ENCODE data around the gene MAGI3.
A peak's percentile ranks its signal among the peaks of the same experiment; 100 is the strongest.
"Not testable (repeated sequence)": the region's sequence is repeated elsewhere in the genome, so short reads cannot be mapped to it uniquely, and the experiment has no call there.

Gene MAGI3

GRCh38 chr1:113517346-113517745 is 127.0 kb downstream of the MAGI3 start:
- no peak for DNase-seq (ENCODE audit: low spot score)

GRCh38 chr1:113517983-113518382 is 127.7 kb downstream of the MAGI3 start:
- no peak for DNase-seq (ENCODE audit: low spot score)

DNA sequence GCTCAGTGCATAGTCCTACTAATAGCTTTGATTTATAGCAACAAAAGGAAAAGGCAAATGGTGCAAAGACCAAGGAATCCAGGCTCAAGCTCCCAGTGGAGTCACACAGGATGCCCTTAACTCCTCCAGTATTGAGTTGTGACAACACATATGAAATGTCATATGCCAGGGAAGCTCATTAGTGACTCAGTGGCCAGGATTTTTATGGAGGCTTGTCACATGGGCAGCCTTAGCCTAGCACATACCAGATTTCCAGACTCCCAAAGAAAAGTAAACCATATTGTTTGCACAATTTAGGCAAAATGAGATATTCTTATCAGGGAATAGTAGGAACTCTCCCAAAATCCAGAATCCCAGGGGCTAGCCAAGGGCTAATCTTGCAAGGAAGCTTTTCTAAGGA is 129.2 kb downstream of the MAGI3 start:
- peak; percentile 21 for DNase-seq (ENCODE audit: low spot score)

GRCh38 chr1:113530021-113530420 is 139.7 kb downstream of the MAGI3 start:
- no peak for DNase-seq (ENCODE audit: low spot score)

DNA sequence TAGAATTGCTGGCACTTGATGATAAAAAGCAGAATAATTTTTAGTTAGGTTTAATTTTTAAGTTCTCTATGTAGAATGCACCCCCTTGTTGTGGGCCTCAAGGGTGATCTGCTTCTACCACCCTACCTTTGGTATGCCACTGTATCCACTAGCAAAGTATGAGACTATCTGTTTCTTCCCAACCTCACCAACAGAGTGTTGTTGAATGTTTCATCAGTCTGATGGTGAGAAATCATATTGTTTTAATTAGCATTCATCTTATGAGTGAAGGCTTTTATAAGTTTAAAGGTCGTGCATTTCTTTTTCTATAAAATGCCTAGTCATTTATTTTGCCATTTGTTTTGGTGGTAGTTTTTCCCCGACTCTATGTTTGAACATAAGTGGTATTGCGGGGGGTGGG is 141.0 kb downstream of the MAGI3 start:
- DNase-seq (ENCODE audit: low spot score), result no peak

- no peak for DNase-seq (ENCODE audit: low spot score)
Measured at GRCh38 chr1:113533061-113533460, 142.7 kb downstream of the MAGI3 start.

GRCh38 chr1:113534130-113534817 is 144.0 kb downstream of the MAGI3 start:
- peak; percentile 17 for DNase-seq (ENCODE audit: low spot score)

DNA sequence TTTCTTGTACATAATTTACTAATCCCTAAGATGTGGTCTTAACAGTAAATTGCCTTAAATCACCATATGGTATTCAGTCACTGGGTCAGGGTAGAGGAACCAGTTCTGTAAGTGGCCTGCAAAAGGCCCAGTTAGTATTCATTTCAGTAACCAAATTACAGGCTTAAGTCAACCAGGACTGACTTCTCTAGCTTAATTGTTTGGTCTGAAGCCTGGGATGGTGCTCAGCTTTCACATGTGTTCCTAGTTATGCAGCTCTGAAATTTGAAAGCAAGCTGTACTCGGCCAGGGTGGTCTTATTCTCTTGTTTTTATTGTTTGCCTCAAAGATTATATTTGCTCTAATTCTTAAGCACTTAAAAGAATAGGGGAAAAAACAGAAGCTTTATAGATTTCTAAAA is 144.6 kb downstream of the MAGI3 start:
- no peak for DNase-seq (ENCODE audit: low spot score)

GRCh38 chr1:113536182-113536780 is 146.0 kb downstream of the MAGI3 start:
- no peak for DNase-seq (ENCODE audit: low spot score)

DNA sequence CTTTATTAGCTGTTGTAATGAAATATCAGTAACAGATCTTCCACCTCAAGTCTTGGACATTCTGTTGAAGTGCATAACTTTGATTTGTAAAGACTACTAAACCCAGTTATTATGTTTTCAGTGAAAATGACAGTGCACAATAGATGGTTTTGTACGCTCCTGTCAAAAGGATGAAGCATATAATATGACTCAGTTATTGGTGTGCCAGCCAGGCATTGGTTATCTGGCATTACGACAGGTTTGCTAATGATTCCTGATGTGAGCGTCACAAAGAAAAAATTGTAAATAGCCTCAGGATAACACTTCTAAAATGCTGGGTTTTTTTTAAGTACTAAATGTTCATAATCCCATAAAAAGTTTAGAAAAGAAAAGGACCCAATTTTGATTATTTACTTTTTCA is 147.9 kb downstream of the MAGI3 start:
- no peak for DNase-seq (ENCODE audit: low spot score)

- no peak for DNase-seq (ENCODE audit: low spot score)
Measured at GRCh38 chr1:113540335-113540734, 150.0 kb downstream of the MAGI3 start.

DNA sequence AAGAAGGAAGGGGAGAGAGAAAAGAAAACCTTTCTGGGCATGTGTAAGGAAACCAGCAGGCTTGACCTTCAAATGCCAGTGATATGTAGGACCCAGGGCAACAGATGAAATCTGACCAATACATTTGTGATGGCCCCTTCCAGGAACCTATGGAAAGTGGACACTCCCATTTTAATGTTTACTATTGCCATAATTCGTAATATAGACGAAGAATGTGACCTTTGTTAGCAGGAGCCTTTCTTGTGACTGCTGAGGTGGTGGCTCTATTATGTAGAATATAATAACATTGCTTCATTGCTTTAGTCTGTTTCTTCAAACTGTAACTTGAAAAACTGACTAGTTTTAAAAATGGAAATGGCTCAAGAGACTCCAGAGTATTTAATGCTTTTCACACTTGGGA is 150.8 kb downstream of the MAGI3 start:
- no peak for DNase-seq (ENCODE audit: low spot score)

DNA sequence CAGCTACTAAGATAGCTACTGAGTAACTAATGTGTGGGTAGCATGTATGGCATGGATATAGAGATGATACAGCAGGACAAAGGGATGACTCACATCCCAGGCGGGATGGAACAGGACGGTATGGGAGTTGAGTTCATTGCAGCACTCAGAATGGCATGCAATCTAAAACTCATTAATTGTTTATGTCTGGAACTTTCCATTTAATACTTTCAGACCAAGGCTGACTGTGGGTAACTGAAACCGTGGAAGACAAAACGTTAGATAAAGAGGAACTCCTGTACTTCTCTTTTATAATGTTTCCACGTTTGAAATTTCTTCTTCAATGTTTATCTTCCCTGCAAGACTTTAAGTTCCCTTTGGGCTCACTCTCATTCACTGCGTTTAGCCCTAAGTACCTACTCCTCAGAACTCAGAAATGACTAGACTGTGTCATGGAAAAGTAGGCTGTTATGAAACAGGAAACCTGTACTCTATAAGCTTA is 151.9 kb downstream of the MAGI3 start:
- peak; percentile 38 for DNase-seq (ENCODE audit: low spot score)

DNA sequence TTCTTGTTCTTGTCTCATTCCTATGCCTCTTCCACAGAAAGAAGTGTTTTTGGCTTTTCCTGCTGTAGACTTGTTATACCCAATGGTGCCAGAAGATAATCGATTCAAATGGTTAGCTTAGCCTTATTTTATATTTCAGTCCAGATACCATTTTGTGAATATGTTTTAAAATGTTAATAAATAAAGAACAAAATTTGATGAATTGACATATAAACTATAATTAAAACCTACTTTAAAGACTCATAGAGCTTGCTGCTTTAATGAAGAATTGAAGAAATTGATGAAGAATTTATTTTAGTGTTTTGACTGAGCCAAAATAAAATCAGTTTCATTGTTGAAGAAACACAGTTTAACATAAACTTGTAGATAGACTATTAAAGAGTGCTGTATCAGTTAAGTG is 152.8 kb downstream of the MAGI3 start:
- no peak for DNase-seq (ENCODE audit: low spot score)

DNA sequence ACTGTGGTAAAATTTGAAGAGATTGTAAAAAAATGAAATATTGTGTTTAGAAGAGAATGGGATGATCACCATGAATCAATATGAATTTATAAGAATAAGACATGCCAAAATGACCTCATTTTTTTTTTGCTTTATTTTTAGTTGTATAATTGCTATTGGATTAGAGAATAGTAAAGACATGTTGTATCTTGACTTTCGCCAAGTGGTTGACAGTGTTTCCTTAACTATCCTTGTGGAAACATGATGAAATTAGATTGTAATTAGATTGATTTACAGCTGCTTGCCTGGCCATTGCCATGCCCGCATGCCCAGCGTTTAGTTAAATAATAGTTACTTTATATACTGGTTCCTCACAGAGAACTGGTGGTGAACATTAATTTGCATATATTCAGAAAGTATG is 154.9 kb downstream of the MAGI3 start:
- DNase-seq (ENCODE audit: low spot score), result no peak

GRCh38 chr1:113545626-113546025 is 155.3 kb downstream of the MAGI3 start:
- no peak for DNase-seq (ENCODE audit: low spot score)

DNA sequence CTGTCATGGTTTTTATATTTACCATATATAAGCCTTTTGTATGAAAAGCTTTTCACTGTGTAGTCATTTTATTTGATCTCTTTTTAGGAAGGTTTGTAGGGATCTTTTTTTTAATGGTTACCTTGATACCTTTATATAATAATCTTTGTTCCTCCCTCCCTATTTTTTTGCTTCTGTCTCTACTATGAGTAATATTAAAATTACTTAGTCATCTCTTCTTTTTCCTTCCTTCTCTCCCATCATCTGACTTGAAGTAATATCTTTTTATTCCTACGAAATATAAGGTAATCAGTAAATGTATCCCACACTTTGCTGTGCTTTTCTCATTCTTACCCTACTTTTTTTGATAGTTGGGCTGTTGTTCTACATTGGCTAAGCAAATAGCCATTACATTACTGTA is 161.4 kb downstream of the MAGI3 start:
- no peak for DNase-seq (ENCODE audit: low spot score)

GRCh38 chr1:113552244-113552643 is 161.9 kb downstream of the MAGI3 start:
- no peak for DNase-seq (ENCODE audit: low spot score)

DNA sequence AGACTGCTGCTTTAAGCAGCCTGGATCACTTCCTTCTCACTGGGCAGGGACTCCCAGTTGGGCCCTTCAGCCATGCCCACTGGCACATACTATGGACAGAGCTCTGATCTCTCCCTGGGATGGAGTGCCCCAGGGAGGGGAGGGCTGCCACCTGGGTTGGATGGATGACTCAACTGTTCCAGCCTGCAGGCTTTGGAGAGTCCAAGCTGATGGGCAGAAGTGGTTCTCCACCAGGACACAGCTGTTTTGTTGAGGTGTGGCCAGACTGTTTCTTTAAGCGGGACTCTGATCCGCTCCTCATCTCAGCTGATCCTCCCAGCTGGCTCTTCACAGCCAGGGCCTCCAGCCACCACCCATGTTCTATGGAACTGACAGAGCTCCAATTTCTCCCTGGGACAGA is 166.9 kb downstream of the MAGI3 start:
- no peak for DNase-seq (ENCODE audit: low spot score)

GRCh38 chr1:113565621-113566020 is 175.3 kb downstream of the MAGI3 start:
- no peak for DNase-seq (ENCODE audit: low spot score)

- DNase-seq (ENCODE audit: low spot score), result no peak
Measured at GRCh38 chr1:113567427-113567826, 177.1 kb downstream of the MAGI3 start.

- not testable (repeated sequence) for DNase-seq (ENCODE audit: low spot score)
Measured at GRCh38 chr1:113575744-113576260, 185.5 kb downstream of the MAGI3 start.

DNA sequence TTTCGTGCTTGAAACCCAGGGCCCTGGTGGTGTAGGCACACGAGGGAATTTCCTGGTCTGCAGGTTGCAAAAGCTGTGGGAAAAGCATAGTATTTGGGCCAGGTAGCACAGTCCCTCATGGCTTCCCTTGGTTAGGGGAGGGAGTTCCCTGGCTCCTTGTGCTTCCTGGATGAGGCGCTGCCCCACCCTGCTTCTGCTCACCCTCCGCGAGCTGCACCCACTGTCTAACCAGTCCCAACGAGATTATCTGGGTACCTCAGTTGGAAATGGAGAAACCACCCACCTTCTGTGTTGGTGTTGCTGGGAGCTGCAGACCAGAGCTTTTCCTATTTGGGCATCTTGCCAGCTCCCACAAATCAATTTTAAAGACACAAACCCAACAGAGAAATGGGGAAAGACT is 186.0 kb downstream of the MAGI3 start:
- no peak for DNase-seq (ENCODE audit: low spot score)

Data from hepatic stellate cell (primary cell).